Spleen (tissue), 3 donors: ENCODE data around the gene POGZ.

Source experiments
- POLR2A ChIP-seq, 3 donors: fragments of 450-650 bp; IDR thresholded peaks; one replicate each; pipeline ENCODE4 v1.5.1; 2017; ENCODE audit warnings: antibody characterized with exemption in 3 of 3, mild to moderate bottlenecking in 1 of 3
- POLR2AphosphoS5 ChIP-seq, 3 donors: sonication (generic); formaldehyde crosslinking; IDR thresholded peaks; one replicate each; pipeline ENCODE4 v1.5.1; 2017; ENCODE audit warnings: antibody characterized with exemption in 3 of 3

DNA sequence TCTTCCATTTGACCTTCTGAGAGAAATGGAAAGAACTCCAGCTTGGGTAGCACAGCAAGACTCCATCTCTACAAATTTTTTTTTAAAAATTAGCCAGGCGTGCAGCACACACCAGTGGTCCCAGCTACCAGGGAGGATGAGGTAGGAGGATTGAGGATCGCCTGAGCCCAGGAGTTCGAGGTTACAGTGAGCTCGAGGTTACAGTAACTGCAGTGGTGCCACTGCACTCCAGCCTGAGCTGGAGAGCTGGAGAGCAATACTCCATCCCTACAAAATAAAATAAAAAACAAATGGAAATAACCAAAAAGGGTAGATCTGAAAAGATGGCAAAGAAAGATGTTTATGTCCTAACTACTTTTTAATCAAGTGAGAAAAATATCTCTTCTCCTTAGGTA is 14.5 kb downstream of the POGZ start:
- TF ChIP-seq POLR2A (IDR thresholded peaks at IDR 0.05) (no peak), POLR2AphosphoS5 (IDR thresholded peaks at IDR 0.05) (no peak)
